Astrocyte of the hippocampus (primary cell): ENCODE measurements around the gene MAPKAPK3.
A peak's percentile ranks its signal among the peaks of the same experiment; 100 is the strongest.

Experiments
- DNase-seq: peaks from one replicate; pipeline ENCODE4 v3.0.0; 2011; ENCODE audit warnings: low read depth, low spot score

Gene MAPKAPK3

GRCh38 chr3:50617096-50617791, at the start of gene MAPKAPK3:
TSS of gene MAPKAPK3 (plus strand) at chr3:50617151. CDS start at chr3:50617566, 415 bp downstream.
- DNase-seq: peak; percentile 55

- peak; percentile 95 for DNase-seq
These were observed 49.4 kb upstream of the MAPKAPK3 start, which contains the start of gene C3orf18 for GRCh38 chr3:50567386-50568167. TSS of gene C3orf18 (minus strand) at chr3:50567747. CDS start at chr3:50565699, 2,048 bp downstream.

GRCh38 chr3:50568947-50569749, 47.8 kb upstream of the MAPKAPK3 start, which contains the start of gene HEMK1:
TSS of gene HEMK1 (plus strand) at chr3:50569522. CDS start at chr3:50571105, 1,583 bp downstream.
- peak; percentile 97 for DNase-seq

GRCh38 chr3:50570508-50571279, 46.3 kb upstream of the MAPKAPK3 start:
- DNase-seq: no peak

GRCh38 chr3:50571486-50571885, 45.5 kb upstream of the MAPKAPK3 start:
- no peak for DNase-seq

- DNase-seq: peak; percentile 80
These were observed 44.8 kb upstream of the MAPKAPK3 start for GRCh38 chr3:50572158-50572557.

- DNase-seq: no peak
These were observed 44.1 kb upstream of the MAPKAPK3 start for GRCh38 chr3:50572801-50573371.

GRCh38 chr3:50573566-50574443, 43.1 kb upstream of the MAPKAPK3 start:
- no peak for DNase-seq

GRCh38 chr3:50574444-50574831, 42.5 kb upstream of the MAPKAPK3 start:
- DNase-seq: no peak

- DNase-seq: peak; percentile 33
These were observed 41.6 kb upstream of the MAPKAPK3 start for GRCh38 chr3:50575372-50575771.

- no peak for DNase-seq
These were observed 39.6 kb upstream of the MAPKAPK3 start for GRCh38 chr3:50577348-50577747.

GRCh38 chr3:50580683-50581458, 36.1 kb upstream of the MAPKAPK3 start:
- DNase-seq: no peak

GRCh38 chr3:50581459-50581842, 35.5 kb upstream of the MAPKAPK3 start:
- no peak for DNase-seq

- no peak for DNase-seq
These were observed 34.9 kb upstream of the MAPKAPK3 start for GRCh38 chr3:50582083-50582482.

- no peak for DNase-seq
These were observed 33.1 kb upstream of the MAPKAPK3 start for GRCh38 chr3:50583897-50584296.

GRCh38 chr3:50584391-50584790, 32.6 kb upstream of the MAPKAPK3 start:
- DNase-seq: no peak

GRCh38 chr3:50585919-50586762, 30.8 kb upstream of the MAPKAPK3 start:
- no peak for DNase-seq

- DNase-seq: no peak
These were observed 30.2 kb upstream of the MAPKAPK3 start for GRCh38 chr3:50586763-50587070.
